Esophagus muscularis mucosa (tissue), 4 donors: ENCODE measurements around the gene USF3.

Experiments
- EP300 ChIP-seq: sonication (generic); formaldehyde crosslinking; IDR thresholded peaks from one replicate; pipeline ENCODE4 v1.6.1; 2017; ENCODE audit warnings: antibody characterized with exemption
- POLR2A ChIP-seq: fragments of 450-650 bp; IDR thresholded peaks from one replicate; pipeline ENCODE4 v1.6.1; 2017; ENCODE audit warnings: antibody characterized with exemption, moderate library complexity, mild to moderate bottlenecking, low read depth
- POLR2AphosphoS5 ChIP-seq, 2 donors: sonication (generic); formaldehyde crosslinking; IDR thresholded peaks; one replicate each; pipeline ENCODE4 v1.6.1; 2017; ENCODE audit warnings: antibody characterized with exemption in 2 of 2
- TF ChIP-seq, protein P1 (sequence below), 3 experiments: fragments of 200-600 bp in 2 of 3; fragments of 450-650 bp in 1 of 3; sonication (generic) in 2 of 3; IDR thresholded peaks; one replicate each; pipeline ENCODE4 v1.5.1; 2017 to 2019; ENCODE audit warnings: antibody characterized with exemption in 3 of 3, mild to moderate bottlenecking in 2 of 3, moderate library complexity in 1 of 3

DNA sequence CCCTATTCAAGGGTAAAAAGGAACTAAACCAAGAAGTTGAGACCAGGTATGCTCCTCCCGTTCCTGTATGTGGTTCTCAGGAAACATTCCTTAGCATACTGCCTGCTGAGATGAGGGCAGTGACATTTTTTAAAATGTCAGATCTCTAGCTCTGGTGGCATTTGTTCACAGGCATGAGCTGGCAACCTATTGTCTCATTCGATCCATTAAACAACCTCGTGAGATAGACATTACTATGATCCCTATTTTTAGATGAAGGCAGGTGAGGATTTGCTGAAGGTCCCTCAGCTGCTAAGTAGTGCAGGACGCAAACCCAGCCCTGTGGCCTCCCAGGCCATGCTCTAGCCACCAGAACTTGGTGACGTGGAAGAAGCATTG lies 89.2 kb downstream of the USF3 start:
- TF ChIP-seq POLR2AphosphoS5 (IDR thresholded peaks at IDR 0.05) (no peak), POLR2A (no peak), EP300 (no peak)
- TF ChIP-seq, protein P1, sequence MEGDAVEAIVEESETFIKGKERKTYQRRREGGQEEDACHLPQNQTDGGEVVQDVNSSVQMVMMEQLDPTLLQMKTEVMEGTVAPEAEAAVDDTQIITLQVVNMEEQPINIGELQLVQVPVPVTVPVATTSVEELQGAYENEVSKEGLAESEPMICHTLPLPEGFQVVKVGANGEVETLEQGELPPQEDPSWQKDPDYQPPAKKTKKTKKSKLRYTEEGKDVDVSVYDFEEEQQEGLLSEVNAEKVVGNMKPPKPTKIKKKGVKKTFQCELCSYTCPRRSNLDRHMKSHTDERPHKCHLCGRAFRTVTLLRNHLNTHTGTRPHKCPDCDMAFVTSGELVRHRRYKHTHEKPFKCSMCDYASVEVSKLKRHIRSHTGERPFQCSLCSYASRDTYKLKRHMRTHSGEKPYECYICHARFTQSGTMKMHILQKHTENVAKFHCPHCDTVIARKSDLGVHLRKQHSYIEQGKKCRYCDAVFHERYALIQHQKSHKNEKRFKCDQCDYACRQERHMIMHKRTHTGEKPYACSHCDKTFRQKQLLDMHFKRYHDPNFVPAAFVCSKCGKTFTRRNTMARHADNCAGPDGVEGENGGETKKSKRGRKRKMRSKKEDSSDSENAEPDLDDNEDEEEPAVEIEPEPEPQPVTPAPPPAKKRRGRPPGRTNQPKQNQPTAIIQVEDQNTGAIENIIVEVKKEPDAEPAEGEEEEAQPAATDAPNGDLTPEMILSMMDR (IDR thresholded peaks at IDR 0.05), result no peak
